Amniotic epithelial cell (primary cell): ENCODE measurements around the gene NBAS.
"Not testable (repeated sequence)": the region's sequence is repeated elsewhere in the genome, so short reads cannot be mapped to it uniquely, and the experiment has no call there.

Source experiments
- DNase-seq: peaks from one replicate; pipeline ENCODE4 v3.0.0-alpha.2; 2010; ENCODE audit warnings: low read depth

The NBAS gene

DNA sequence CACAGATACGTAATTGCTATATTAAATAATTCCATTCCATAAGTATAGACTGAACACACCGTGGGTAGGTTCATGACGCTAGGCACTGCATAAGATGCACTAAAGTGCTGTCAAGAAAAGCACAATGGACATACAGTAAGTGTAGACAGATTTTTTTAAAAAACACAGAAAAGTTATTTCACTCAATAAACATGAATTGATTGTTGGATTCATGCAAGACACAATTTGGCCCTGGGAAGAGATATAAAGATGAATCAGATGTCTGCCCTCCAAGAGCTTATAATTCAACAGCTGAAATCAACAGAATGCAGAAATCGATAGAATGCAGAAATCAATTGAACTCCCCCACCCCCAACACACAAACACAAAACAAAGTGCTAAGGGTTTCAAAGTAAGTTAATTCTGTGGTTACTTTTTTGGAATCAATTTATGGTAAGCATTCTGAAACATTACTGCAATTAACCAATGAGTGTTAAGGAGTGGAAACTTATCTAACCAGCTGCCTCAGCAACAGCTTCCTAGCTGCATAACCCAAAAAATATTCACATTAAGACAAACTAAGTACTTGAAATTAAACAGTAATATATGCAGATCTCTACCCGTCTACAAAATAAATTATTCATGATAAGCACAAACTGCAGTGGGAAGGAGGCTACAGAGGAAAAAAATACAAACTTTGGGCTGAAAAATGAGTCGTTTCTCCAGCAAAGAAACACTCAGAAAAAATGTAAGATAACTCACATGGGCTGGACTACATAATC, 1.6 kb downstream of the NBAS start:
- DNase-seq = no peak

DNA sequence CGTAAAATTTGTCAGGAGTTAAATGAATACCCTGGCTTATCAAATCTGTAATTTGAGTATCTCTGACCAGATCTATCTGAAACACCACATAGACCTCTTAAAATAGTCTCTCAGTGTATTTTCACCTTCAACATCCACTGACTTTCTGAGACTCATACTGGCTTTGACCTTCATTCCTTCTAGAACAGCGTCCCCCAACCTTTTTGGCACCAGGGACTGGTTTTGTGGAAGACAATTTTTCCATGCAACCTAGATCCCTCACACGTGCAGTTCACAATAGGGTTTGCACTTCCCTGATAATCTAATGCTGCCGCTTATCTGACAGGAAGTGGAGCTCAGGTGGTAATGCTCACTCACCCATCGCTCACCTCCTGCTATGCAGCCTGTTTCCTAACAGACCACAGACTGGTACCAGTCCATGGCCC, 3.2 kb downstream of the NBAS start:
- DNase-seq = no peak

DNA sequence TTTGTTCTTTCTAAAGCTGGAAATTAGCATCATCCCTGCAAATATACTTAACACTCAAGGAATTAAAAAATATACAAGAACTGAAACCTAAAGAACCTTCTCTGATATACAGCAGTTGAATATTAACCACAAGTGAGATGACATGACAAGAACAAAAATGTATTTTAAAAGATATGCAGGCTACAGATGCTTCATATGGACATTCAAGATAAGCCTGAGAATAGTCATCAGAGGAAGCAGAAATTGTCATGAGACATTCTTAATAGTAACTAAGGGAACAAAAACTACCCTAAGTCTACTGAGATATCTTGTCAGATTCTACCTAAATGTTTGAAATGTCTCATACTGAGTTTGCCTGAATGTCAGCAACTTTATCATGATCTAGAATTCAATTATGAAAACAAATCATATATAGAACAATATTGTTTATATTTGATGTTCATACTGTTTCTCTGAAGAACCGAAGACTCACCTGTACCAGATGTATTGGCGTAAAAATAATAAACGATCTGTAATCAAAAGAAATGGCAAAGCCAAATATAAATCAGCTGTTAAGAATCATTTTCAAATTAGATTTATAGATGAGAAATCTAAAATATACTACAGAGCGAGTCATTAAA, 4.7 kb downstream of the NBAS start:
- DNase-seq = no peak

GRCh38 chr2:15555760-15556193, 5.4 kb downstream of the NBAS start:
- DNase-seq = no peak

DNA sequence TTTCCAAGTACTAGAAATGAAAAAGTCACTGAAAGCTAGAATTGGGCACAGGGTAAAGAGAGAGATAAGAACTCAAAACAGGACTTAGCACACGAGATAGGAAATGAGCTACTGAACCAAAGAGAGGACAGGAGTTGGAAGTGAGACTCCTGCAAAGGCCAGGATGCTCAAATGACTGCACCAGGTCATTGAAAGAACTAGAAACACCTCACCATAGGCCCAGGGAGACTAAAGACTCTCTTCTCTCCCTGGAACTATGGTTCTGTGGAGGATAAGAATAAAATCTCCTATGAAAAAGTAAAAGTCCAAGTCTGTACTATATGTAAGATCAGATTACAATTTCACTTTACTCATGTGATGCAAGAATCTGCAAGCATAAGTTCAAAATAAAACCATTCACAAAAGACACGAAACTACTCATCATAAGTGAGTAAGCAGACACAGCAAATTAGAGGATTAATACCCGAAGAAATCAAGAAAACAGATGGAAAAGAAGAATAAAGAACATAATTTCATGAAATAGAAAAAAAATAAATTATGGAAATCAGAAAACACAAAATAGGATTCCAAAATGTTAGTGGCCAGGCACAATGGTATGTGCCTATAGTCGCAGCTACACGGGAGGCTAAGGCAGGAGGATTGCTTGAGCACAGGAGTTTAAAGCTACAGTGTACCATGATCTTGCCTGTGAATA, 6.5 kb downstream of the NBAS start:
- DNase-seq = no peak

DNA sequence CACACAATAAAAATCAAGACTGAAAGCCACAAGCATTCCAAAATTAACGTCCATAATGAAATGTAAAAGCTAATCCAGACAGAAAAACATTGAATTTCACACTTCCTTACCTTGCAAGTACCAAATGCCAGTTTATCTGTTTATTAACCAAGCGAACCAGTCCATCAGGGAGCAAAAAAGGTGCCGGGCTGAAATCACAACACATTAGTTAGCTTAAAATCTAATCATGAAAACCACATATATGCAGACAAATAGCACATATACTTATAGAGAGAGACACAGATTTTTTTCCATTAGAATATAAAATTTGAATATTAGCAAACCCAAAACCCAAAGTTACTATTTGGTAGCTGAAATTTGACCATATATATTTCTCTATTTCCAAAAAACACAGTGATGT, 7.2 kb downstream of the NBAS start:
- no peak for DNase-seq

- no peak for DNase-seq
Measured at GRCh38 chr2:15553519-15553918, 7.6 kb downstream of the NBAS start.

DNA sequence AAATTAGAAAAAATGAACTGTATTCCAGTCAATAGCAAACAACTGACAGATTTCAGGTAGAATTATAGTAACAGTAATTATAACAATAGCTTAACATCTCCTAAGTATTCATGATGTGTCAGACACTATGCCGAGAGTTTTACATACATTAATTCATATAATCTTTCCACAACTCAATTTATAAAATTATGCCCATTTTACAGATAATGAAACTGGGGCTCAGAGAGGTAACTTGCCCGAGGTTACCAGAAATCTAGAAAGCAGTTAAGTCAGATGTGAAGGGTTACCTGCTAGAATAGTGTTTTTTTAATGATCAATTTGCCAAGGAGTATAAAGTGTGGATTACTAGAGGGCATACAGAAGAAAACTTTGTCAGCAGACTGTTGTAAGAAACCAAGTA, 12.2 kb downstream of the NBAS start:
- no peak for DNase-seq

- DNase-seq = no peak
Measured at GRCh38 chr2:15547115-15547876, 13.8 kb downstream of the NBAS start.

DNA sequence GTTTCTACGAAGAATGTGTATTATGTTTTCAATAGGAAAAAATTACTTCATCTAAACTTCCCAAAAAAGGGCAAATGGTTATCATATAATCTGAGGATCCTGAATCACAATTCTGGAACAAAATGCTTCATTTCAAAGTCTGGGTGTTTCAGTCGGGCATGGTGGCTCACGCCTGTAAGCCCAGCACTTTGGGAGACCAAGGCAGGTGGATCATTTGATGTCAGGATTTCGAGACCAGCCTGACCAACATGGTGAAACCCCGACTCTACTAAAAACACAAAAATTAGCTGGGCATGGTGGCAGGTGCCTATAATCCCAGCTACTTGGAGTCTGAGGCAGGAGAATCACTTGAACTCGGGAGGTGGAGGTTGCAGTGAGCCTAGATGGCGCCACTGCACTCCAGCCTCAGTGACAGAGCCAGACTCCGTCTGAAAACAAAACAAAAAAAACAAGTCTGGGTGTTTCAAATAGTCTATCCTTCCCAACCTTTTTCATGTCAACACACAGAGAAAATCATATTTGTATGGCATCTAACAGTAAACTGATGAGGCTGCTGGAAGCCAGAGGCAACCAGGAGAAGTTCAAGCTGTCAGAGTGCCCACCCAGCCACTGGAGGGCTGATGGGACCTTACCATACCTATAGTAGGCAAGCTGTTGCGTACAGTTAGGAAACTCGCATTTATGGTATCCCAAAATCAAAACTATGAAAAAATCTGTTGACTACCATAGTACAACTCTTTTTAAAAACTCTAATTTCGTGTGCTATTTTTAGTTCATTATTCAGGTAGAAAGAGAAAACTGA, 14.6 kb downstream of the NBAS start:
- DNase-seq = no peak

DNA sequence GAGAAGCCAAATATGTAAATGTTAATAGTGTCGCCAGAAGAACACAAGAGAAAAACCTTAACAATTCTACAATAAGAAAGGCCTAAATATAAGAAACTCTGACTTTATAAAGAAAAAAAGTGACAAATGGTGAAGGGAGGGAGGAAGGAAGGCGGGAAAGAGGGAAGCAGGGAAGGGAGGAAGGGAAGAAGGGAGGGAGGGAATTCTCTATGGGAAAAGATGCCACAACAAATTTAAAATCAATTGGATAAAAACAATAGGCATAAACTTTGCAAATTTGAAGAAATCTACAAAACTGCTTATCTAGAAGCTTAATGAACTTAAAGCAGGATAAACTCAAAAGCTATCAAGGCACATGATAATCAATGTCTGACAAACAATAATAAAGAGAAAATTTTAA, 16.9 kb downstream of the NBAS start:
- DNase-seq = no peak

GRCh38 chr2:15543541-15543940, 17.6 kb downstream of the NBAS start:
- DNase-seq = no peak

DNA sequence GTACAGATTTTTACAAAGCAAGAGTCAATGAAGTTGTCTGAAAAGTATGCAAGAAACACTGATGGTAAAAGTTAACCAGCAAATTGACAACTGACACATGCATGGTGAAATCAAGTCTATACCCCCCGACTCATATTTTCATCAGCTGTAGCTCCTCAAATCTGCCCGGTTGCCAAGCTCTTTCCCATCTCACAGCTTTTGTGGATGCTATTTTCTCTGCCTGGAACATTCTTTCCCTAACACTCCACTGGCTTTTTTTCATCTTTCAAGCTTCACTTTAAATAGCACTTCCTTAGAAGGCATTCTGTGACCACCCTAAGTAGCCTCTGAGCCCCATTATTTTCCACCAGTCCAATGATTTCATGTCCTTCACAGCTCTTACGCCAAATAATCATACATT, 18.1 kb downstream of the NBAS start:
- DNase-seq = no peak

- not testable (repeated sequence) for DNase-seq
Measured at GRCh38 chr2:15542269-15542668, 18.9 kb downstream of the NBAS start.

DNA sequence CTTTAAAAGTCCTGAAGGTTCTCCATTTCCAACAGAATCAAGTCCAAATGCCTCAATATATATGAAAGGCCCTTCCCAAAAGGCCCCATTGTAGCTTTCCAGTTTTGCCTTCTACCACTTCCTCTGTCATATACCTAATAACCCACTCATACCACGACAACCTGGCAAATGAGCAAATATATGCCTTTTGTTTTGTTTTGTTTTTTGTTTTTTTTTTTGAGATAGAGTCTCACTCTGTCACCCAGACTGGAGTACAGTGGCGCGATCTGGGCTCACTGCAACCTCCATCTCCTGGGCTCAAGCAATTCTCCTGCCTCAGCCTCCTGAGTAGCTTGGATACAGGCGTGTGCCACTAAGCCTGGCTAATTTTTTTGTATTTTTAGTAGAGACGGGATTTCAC, 20.6 kb downstream of the NBAS start:
- DNase-seq = not testable (repeated sequence)

- DNase-seq = no peak
Measured at GRCh38 chr2:15539999-15540398, 21.1 kb downstream of the NBAS start.

GRCh38 chr2:15538792-15539191, 22.3 kb downstream of the NBAS start:
- no peak for DNase-seq

GRCh38 chr2:15533860-15534480, 27.2 kb downstream of the NBAS start:
- DNase-seq = no peak

DNA sequence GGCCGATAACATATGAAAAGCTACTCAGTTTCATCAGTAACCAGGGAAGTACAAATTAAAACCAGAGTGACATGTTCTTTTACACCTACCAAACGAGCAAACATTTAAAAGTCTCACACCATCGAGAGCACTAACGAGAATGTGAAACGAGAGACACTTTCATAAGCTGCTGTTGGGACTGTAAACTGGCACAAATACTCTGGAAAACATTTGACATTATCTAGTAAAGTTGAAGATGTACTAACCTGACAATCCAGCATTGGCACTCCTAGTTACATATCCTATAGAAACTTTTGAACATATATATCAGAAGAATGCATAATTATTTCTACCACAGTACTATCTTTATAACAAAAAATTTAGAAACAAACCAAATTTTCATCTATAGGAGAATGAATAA, 28.1 kb downstream of the NBAS start:
- no peak for DNase-seq

DNA sequence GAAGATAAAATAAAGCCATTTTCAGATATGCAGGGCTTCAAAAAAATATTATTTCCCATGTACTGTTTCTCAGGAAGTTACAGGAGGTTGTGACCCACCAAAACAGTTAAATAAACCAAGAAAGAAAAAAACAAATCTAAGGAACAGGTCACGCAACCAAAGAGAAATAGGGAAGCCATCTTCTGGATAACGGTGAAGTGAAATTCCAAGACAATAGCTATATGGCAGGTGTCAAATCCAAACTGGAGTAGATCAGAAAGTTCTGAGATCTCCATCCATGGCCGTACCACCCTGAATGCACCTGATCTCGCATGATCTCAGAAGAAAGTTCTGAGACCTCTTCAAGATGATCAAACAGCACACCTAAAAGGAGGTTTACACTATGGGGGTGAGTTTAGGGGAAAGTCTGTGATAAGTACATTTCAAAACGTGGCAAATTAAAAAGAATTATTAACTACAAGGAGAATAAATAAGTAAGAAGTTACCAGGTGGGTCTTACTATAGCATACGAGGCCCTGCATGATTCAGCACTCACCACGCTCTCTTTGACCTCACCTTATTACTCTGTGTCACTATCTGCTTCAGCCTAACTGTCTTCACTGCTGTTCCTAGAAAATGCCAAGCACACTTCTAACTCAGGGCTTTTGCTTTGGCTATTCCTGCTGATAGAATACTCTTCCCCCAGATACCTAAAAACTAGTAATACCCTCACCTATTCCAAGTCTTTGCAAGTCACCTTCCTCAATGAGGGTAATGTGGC, 29.9 kb downstream of the NBAS start:
- DNase-seq = no peak
